ENCODE measurements around the gene TVP23C.
"Not testable (repeated sequence)": the region's sequence is repeated elsewhere in the genome, so short reads cannot be mapped to it uniquely, and the experiment has no call there.

Gene TVP23C

GRCh38 chr17:15540371-15541219, 22.7 kb downstream of the TVP23C start:
- DNase-seq (ENCODE audit: insufficient read length, low spot score): not testable (repeated sequence)
- peak; percentile 40 for FAIRE-seq

DNA sequence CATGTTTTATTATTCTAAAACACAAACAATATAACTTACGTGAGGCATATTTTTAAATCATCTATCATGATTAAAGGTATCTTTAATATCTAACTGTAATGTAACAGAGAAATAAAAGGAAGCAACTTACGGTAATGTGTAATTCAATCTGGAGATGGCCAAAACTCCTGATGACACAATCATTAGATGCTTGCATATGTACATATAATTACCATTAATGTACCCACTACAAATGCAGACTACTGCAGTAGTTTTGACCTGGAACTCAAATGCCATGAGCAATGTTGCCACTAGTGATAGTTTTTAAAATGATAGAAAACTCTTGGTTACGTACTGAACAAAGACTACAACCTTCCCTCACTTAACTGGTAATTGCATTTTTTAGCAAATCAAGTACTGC, 30.2 kb downstream of the TVP23C start:
- not testable (repeated sequence) for FAIRE-seq; DNase-seq (ENCODE audit: insufficient read length, low spot score)

GRCh38 chr17:15526292-15527218, 36.7 kb downstream of the TVP23C start:
- not testable (repeated sequence) for DNase-seq (ENCODE audit: insufficient read length, low spot score)
- peak; percentile 76 for FAIRE-seq

GRCh38 chr17:15524990-15525985, 38.0 kb downstream of the TVP23C start:
- FAIRE-seq: not testable (repeated sequence)

GRCh38 chr17:15516150-15516549, 47.1 kb downstream of the TVP23C start:
- TF ChIP-seq POLR2AphosphoS5 (IDR thresholded peaks at IDR 0.05; ENCODE audit: low read depth, low read length) (no peak), PAX5 (IDR thresholded peaks at IDR 0.05; ENCODE audit: insufficient read depth, low read length, severe bottlenecking) (no peak), TAF1 (IDR thresholded peaks at IDR 0.05; ENCODE audit: low read depth, low read length) (no peak), SPI1 (IDR thresholded peaks at IDR 0.05; ENCODE audit: low read depth, low read length) (no peak), POLR2A (IDR thresholded peaks at IDR 0.05; ENCODE audit: low read depth, low read length) (no peak), POU2F2 (IDR thresholded peaks at IDR 0.05; ENCODE audit: low read depth, low read length) (no peak)
- DNase-seq (ENCODE audit: insufficient read length, low spot score) (no peak), FAIRE-seq (no peak)

More at GRCh38 chr17:15524990-15525985, 38.0 kb downstream of the TVP23C start:
- DNase-seq (ENCODE audit: insufficient read length, low spot score): not testable (repeated sequence)

- TF ChIP-seq POLR2A (IDR thresholded peaks at IDR 0.05; ENCODE audit: low read depth, low read length): no peak
- TF ChIP-seq PAX5 (IDR thresholded peaks at IDR 0.05; ENCODE audit: insufficient read depth, low read length, severe bottlenecking): no peak
- TF ChIP-seq POLR2AphosphoS5 (IDR thresholded peaks at IDR 0.05; ENCODE audit: low read depth, low read length): no peak
- no peak for TF ChIP-seq TAF1 (IDR thresholded peaks at IDR 0.05; ENCODE audit: low read depth, low read length)
- TF ChIP-seq SPI1 (IDR thresholded peaks at IDR 0.05; ENCODE audit: low read depth, low read length): no peak
- TF ChIP-seq POU2F2 (IDR thresholded peaks at IDR 0.05; ENCODE audit: low read depth, low read length): no peak
- FAIRE-seq (no peak), DNase-seq (ENCODE audit: insufficient read length, low spot score) (no peak)
Measured at GRCh38 chr17:15514469-15514868, 48.8 kb downstream of the TVP23C start.

DNA sequence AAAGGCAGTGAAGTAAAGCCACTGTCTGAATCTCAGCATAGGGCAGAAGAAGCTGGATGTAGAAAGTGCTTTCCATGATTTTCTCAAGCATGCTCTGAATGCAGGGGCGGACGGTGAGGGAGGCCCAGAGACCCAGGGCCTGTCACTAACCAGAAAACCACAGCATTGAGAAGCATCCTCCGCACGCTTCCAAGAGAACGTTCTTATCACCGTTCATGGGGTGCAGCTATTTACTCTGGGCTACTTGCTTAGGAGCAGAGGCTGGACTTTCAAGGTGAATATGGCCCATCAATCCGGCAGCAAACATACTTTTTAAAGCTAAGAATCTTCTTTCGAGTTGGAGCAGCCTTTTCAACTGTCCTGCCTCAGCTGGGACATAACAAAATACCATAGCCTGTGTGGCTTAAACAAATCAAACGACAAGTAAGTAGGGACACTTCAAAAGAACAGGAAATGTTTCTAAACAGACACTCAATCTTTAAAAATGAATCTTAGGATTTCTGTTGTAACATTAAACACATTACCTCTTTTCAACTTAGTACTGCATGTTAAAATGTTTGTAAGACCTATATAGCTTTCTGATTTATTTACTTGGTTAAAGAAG, 49.3 kb downstream of the TVP23C start:
- FAIRE-seq (no peak), DNase-seq (ENCODE audit: insufficient read length, low spot score) (no peak)
- TF ChIP-seq PAX5 (IDR thresholded peaks at IDR 0.05; ENCODE audit: insufficient read depth, low read length, severe bottlenecking): no peak
- no peak for TF ChIP-seq POLR2A (IDR thresholded peaks at IDR 0.05; ENCODE audit: low read depth, low read length)
- no peak for TF ChIP-seq POLR2AphosphoS5 (IDR thresholded peaks at IDR 0.05; ENCODE audit: low read depth, low read length)
- no peak for TF ChIP-seq TAF1 (IDR thresholded peaks at IDR 0.05; ENCODE audit: low read depth, low read length)
- TF ChIP-seq SPI1 (IDR thresholded peaks at IDR 0.05; ENCODE audit: low read depth, low read length): no peak
- TF ChIP-seq POU2F2 (IDR thresholded peaks at IDR 0.05; ENCODE audit: low read depth, low read length): no peak

GRCh38 chr17:15513058-15513791, 50.1 kb downstream of the TVP23C start:
- TF ChIP-seq PAX5 (IDR thresholded peaks at IDR 0.05; ENCODE audit: insufficient read depth, low read length, severe bottlenecking) (no peak), SPI1 (IDR thresholded peaks at IDR 0.05; ENCODE audit: low read depth, low read length) (no peak), TAF1 (IDR thresholded peaks at IDR 0.05; ENCODE audit: low read depth, low read length) (no peak), POLR2AphosphoS5 (IDR thresholded peaks at IDR 0.05; ENCODE audit: low read depth, low read length) (no peak), POU2F2 (IDR thresholded peaks at IDR 0.05; ENCODE audit: low read depth, low read length) (no peak), POLR2A (IDR thresholded peaks at IDR 0.05; ENCODE audit: low read depth, low read length) (no peak)
- no peak for FAIRE-seq
- DNase-seq (ENCODE audit: insufficient read length, low spot score): no peak

- FAIRE-seq (no peak), DNase-seq (ENCODE audit: insufficient read length, low spot score) (no peak)
- TF ChIP-seq SPI1 (IDR thresholded peaks at IDR 0.05; ENCODE audit: low read depth, low read length) (no peak), POU2F2 (IDR thresholded peaks at IDR 0.05; ENCODE audit: low read depth, low read length) (no peak), POLR2A (IDR thresholded peaks at IDR 0.05; ENCODE audit: low read depth, low read length) (no peak), PAX5 (IDR thresholded peaks at IDR 0.05; ENCODE audit: insufficient read depth, low read length, severe bottlenecking) (no peak), TAF1 (IDR thresholded peaks at IDR 0.05; ENCODE audit: low read depth, low read length) (no peak)
Measured at GRCh38 chr17:15512071-15512709, 51.1 kb downstream of the TVP23C start.
